HCT116 (cell line): ENCODE data around the gene AIDA. TPM values are rescaled to one million over a fixed set of nuclear protein-coding genes. Genes with fewer than 3 reads are reported as not detected.

ENCODE experiments used
- ATAC-seq: fragments of 200-7000 bp; cut with Tn5 transposase; 2 replicates; pipeline ENCODE4 v1.9.1; 2020; ENCODE audit warnings: mild to moderate bottlenecking, moderate library complexity
- BruUV-seq: library from RNA; stranded (reverse); fragments of 400-500 nt; replicated peaks from 2 replicates; lab custom pipeline; 2021; lab: Mats Ljungman, UMichigan
- CTCF ChIA-PET: fragments of 300-600 bp; sonication (Branson Sonifier 250); formaldehyde crosslinking; loops from one replicate; lab custom pipeline; 2021; ENCODE audit warnings: antibody characterized with exemption; lab: Charles Lee
- POLR2A ChIA-PET: fragments of 300-600, 350-600 bp; sonication (Branson Sonifier 250); formaldehyde crosslinking; loops from one replicate; lab custom pipeline; 2021; ENCODE audit warnings: antibody characterized with exemption; lab: Charles Lee
- RAD21 ChIA-PET, 2 experiments: fragments of 300-600 bp; sonication (Branson Sonifier 250); formaldehyde crosslinking; loops; one replicate each; lab custom pipeline; 2023; ENCODE audit warnings: low total read pairs in 2 of 2; ENCODE audit not compliant: uncharacterized antibody in 2 of 2, unreplicated experiment in 2 of 2, low non-redundant PET in 1 of 2; lab: Charles Lee
- DNase-seq: peaks from one replicate; pipeline ENCODE4 v3.0.0-alpha.2; 2010; ENCODE audit warnings: low read depth, low spot score
- H2AFZ ChIP-seq: fragments of 200-600 bp; shearing (Covaris generic), sonication (generic); 2 replicates; pipeline ENCODE4 v1.6.1; 2017; ENCODE audit warnings: low read depth, mixed run types, mixed read lengths, antibody characterized with exemption, low read length; ENCODE audit not compliant: poor library complexity, severe bottlenecking
- H3K27ac ChIP-seq: 2 replicates; pipeline ENCODE4 v1.5.1; 2012; ENCODE audit warnings: low read depth, low read length
- H3K27me3 ChIP-seq: fragments of 200-600 bp; sonication (generic); 2 replicates; pipeline ENCODE4 v1.6.1; 2016; ENCODE audit warnings: mixed run types, low read length, mixed read lengths; ENCODE audit not compliant: insufficient read depth
- H3K36me3 ChIP-seq, 2 experiments: fragments of 200-500 bp in 1 of 2; fragments of 200-600 bp in 1 of 2; sonication (Bioruptor generic) in 1 of 2; sonication (generic) in 1 of 2; 2 replicates each; pipeline versions ENCODE4 v1.5.1 to v1.6.1; 2014 to 2016; ENCODE audit warnings: low read length in 2 of 2, inconsistent platforms in 1 of 2, mixed read lengths in 1 of 2, mixed run types in 1 of 2; ENCODE audit not compliant: insufficient read depth in 2 of 2, control insufficient read depth in 1 of 2
- H3K4me1 ChIP-seq, 2 experiments: fragments of 200-600 bp in 1 of 2; sonication (generic) in 1 of 2; 2 replicates each; pipeline versions ENCODE4 v1.5.1 to v1.6.1; 2012 to 2017; ENCODE audit warnings: low read length in 2 of 2, inconsistent platforms in 1 of 2, mild to moderate bottlenecking in 1 of 2, mixed read lengths in 1 of 2, mixed run types in 1 of 2, moderate library complexity in 1 of 2; ENCODE audit not compliant: insufficient read depth in 2 of 2, control insufficient read depth in 1 of 2
- H3K4me2 ChIP-seq: fragments of 200-600 bp; sonication (generic); 2 replicates; pipeline ENCODE4 v1.6.1; 2017; ENCODE audit warnings: mixed run types, low read length, mixed read lengths
- H3K4me3 ChIP-seq, 2 experiments: fragments of 200-600 bp in 1 of 2; sonication (generic) in 1 of 2; replicated peaks in 1 of 2; 2 replicates each; pipeline ENCODE4 v1.5.1; 2011 to 2016; ENCODE audit warnings: low read length in 2 of 2, control low read depth in 1 of 2, low read depth in 1 of 2, mild to moderate bottlenecking in 1 of 2, mixed read lengths in 1 of 2, mixed run types in 1 of 2
- H3K79me2 ChIP-seq: fragments of 200-600 bp; sonication (generic); 2 replicates; pipeline ENCODE4 v1.6.1; 2017; ENCODE audit warnings: mild to moderate bottlenecking, mixed run types, low read length, moderate library complexity, mixed read lengths; ENCODE audit not compliant: insufficient read depth
- H3K9ac ChIP-seq: fragments of 200-600 bp; sonication (generic); 2 replicates; pipeline ENCODE4 v1.6.1; 2016; ENCODE audit warnings: low read length, mixed read lengths
- H3K9me2 ChIP-seq: fragments of 200-600 bp; sonication (generic), shearing (Covaris generic); 2 replicates; pipeline ENCODE4 v1.6.1; 2017; ENCODE audit warnings: mixed run types, mild to moderate bottlenecking, moderate library complexity; ENCODE audit not compliant: insufficient read depth
- H3K9me3 ChIP-seq, 2 experiments: fragments of 200-500 bp in 1 of 2; fragments of 200-600 bp in 1 of 2; sonication (Bioruptor generic) in 1 of 2; sonication (generic) in 1 of 2; 2 replicates each; pipeline ENCODE4 v1.6.1; 2014 to 2017; ENCODE audit warnings: low read length in 2 of 2, mixed read lengths in 2 of 2, inconsistent platforms in 1 of 2, low read depth in 1 of 2, mild to moderate bottlenecking in 1 of 2, mixed run types in 1 of 2, moderate library complexity in 1 of 2; ENCODE audit not compliant: control insufficient read depth in 1 of 2, insufficient read depth in 1 of 2
- H4K20me1 ChIP-seq: fragments of 200-600 bp; sonication (generic), shearing (Covaris generic); 2 replicates; pipeline ENCODE4 v1.6.1; 2017; ENCODE audit warnings: mixed run types, mild to moderate bottlenecking, moderate library complexity; ENCODE audit not compliant: insufficient read depth
- CBX3 ChIP-seq: IDR thresholded peaks from 2 replicates; pipeline ENCODE4 v1.6.1; 2012; ENCODE audit warnings: low read depth
- CEBPB ChIP-seq: IDR thresholded peaks from 2 replicates; pipeline ENCODE4 v1.6.1; 2012; ENCODE audit warnings: low read depth
- EGR1 ChIP-seq: IDR thresholded peaks from 2 replicates; pipeline ENCODE4 v1.6.1; 2012; ENCODE audit warnings: low read depth
- ELF1 ChIP-seq: IDR thresholded peaks from 2 replicates; pipeline ENCODE4 v1.6.1; 2012; ENCODE audit warnings: low read depth, borderline replicate concordance
- EZH2 ChIP-seq: fragments of 200-600 bp; sonication (generic); IDR thresholded peaks from 2 replicates; pipeline ENCODE4 v1.6.1; 2017; ENCODE audit warnings: antibody characterized with exemption, mixed run types
- EZH2phosphoT487 ChIP-seq: fragments of 200-600 bp; IDR thresholded peaks from 2 replicates; pipeline ENCODE4 v1.6.1; 2018; ENCODE audit warnings: antibody characterized with exemption, borderline replicate concordance
- FOSL1 ChIP-seq: IDR thresholded peaks from 2 replicates; pipeline ENCODE4 v1.6.1; 2012; ENCODE audit warnings: low read depth
- JUND ChIP-seq: IDR thresholded peaks from 2 replicates; pipeline ENCODE4 v1.6.1; 2012
- POLR2A ChIP-seq: IDR thresholded peaks from 2 replicates; pipeline ENCODE4 v1.7.0; 2011; ENCODE audit warnings: borderline replicate concordance; ENCODE audit not compliant: insufficient read depth, insufficient read length; ENCODE audit errors: extremely low read depth
- SIN3A ChIP-seq: IDR thresholded peaks from 2 replicates; pipeline ENCODE4 v1.6.1; 2012; ENCODE audit warnings: low read depth
- SP1 ChIP-seq: IDR thresholded peaks from 2 replicates; pipeline ENCODE4 v1.6.1; 2012; ENCODE audit warnings: low read depth
- SRF ChIP-seq: IDR thresholded peaks from 2 replicates; pipeline ENCODE4 v1.6.1; 2012; ENCODE audit warnings: low read depth
- TCF7L2 ChIP-seq: IDR thresholded peaks from 2 replicates; pipeline ENCODE4 v1.7.0; 2011; ENCODE audit warnings: borderline replicate concordance, inconsistent platforms; ENCODE audit not compliant: insufficient read depth, insufficient read length; ENCODE audit errors: extremely low read depth
- YY1 ChIP-seq: IDR thresholded peaks from 2 replicates; pipeline ENCODE4 v1.6.1; 2011; ENCODE audit warnings: low read length, low read depth, moderate library complexity, mild to moderate bottlenecking; ENCODE audit not compliant: insufficient replicate concordance; ENCODE audit errors: extremely low read depth
- ZFX ChIP-seq: fragments of 450-650 bp; IDR thresholded peaks from 2 replicates; pipeline ENCODE4 v1.6.1; 2017
- ZNF274 ChIP-seq: fragments of 200-500 bp; sonication (Bioruptor generic); IDR thresholded peaks from 2 replicates; pipeline ENCODE4 v1.6.1; 2014; ENCODE audit warnings: mild to moderate bottlenecking, low read depth, low read length, inconsistent platforms
- intact Hi-C: fragments of 100-400 bp; cut with micrococcal nuclease; formaldehyde crosslinking; loops from 2 replicates; pipeline ENCODE4 v1.10.0; 2022
- total RNA-seq: library from RNA; stranded (reverse); gene quantifications from one replicate; pipeline ENCODE4 v1.2.1, GENCODE V29; 2021; ENCODE audit not compliant: unreplicated experiment
- TF ChIP-seq, protein P1 (sequence below): IDR thresholded peaks from 2 replicates; pipeline ENCODE4 v1.6.1; 2011; ENCODE audit warnings: mild to moderate bottlenecking, low read length, moderate library complexity; ENCODE audit not compliant: insufficient replicate concordance; ENCODE audit errors: extremely low read depth
- TF ChIP-seq, protein P2 (sequence below): IDR thresholded peaks from 2 replicates; pipeline ENCODE4 v1.6.1; 2012; ENCODE audit warnings: low read depth
- TF ChIP-seq, protein P3 (sequence below), 3 experiments: fragments of 200-600 bp in 1 of 3; sonication (generic) in 1 of 3; IDR thresholded peaks in 2 of 3; conservative IDR thresholded peaks in 1 of 3; 2 replicates each; pipeline ENCODE4 v1.5.1; 2012 to 2017; ENCODE audit warnings: low read depth in 2 of 3, low read length in 2 of 3, antibody characterized with exemption in 1 of 3, borderline replicate concordance in 1 of 3, control low read depth in 1 of 3, mild to moderate bottlenecking in 1 of 3, mixed read lengths in 1 of 3, mixed run types in 1 of 3, moderate library complexity in 1 of 3; ENCODE audit not compliant: insufficient read depth in 1 of 3
- TF ChIP-seq, protein P4 (sequence below): IDR thresholded peaks from 2 replicates; pipeline ENCODE4 v1.6.1; 2012

Gene AIDA
- total RNA-seq, 1 experiment from 2014 or later, result 53.2 TPM

DNA sequence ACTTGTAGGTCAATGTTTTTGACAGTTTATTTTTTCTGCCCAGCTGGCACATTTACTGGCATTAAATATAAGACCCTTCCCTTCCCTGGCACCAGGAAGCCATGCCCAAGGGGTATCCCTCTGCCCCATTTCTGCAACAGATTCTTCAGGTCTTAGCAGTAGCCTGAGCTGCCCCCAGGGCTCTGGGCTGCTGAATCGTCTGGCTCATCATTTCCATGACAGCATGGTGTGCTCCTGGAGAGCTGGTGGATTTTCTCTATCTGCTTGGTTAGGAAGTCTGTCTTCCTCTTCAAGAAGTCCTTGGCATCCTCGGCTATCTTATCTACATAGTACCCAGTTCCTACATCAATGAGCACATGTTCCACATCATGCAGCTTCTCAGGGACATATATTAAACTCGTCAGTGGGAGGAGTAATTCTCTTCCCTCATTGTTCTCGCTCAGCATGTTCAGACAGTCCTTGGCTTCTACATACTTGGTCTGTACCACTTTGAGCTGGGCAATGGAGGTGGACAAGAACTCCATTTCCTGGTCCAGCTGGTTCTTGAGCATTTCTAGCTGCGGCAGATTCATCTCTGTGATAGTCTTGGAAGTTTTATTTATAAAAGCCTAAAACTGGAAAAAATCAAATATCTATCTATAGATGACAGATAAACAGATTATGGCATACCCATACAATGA, 70.9 kb downstream of the AIDA start:
- Histone ChIP-seq H4K20me1 (no peaks in the 10 kb centered on the region), H3K4me1 (peaks cover 2 to 13% of the 10 kb centered on the region in 2 experiments; a peak in 2 of 4 replicates), H2AFZ (no peak overlapping the region), H3K36me3 (peaks cover 0 to 7% of the 10 kb centered on the region in 2 experiments; a peak in 1 of 4 replicates), H3K4me3 (no peak overlapping the region), H3K9me2 (no peaks in the 10 kb centered on the region)
- no peak for DNase-seq
- CTCF ChIA-PET, result interaction anchor here (1.3 kb wide), 1 partner anchor 176 kb away, joined by 3 read pairs; no protein-coding TSS in a partner anchor
- RAD21 ChIA-PET, result no interaction called here
- ATAC-seq, result no peak
- intact Hi-C loops, result loop anchor here (5.0 kb wide), 1 partner anchor 71 kb away; the partner anchor contains the start of genes AIDA and BROX
- BruUV-seq, result no TSS peak
- TF ChIP-seq ZFX (no peak), EZH2phosphoT487 (no peak), TCF7L2 (no peak), FOSL1 (no peak), EGR1 (no peak), SIN3A (no peak), ELF1 (no peak), CEBPB (no peak), CBX3 (no peak), SP1 (no peak), YY1 (no peak), POLR2A (no peak), ZNF274 (no peak), EZH2 (no peak), SRF (no peak), JUND (no peak)
- TF ChIP-seq, protein P1, sequence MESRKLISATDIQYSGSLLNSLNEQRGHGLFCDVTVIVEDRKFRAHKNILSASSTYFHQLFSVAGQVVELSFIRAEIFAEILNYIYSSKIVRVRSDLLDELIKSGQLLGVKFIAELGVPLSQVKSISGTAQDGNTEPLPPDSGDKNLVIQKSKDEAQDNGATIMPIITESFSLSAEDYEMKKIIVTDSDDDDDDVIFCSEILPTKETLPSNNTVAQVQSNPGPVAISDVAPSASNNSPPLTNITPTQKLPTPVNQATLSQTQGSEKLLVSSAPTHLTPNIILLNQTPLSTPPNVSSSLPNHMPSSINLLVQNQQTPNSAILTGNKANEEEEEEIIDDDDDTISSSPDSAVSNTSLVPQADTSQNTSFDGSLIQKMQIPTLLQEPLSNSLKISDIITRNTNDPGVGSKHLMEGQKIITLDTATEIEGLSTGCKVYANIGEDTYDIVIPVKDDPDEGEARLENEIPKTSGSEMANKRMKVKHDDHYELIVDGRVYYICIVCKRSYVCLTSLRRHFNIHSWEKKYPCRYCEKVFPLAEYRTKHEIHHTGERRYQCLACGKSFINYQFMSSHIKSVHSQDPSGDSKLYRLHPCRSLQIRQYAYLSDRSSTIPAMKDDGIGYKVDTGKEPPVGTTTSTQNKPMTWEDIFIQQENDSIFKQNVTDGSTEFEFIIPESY, result no peak
- TF ChIP-seq, protein P2, sequence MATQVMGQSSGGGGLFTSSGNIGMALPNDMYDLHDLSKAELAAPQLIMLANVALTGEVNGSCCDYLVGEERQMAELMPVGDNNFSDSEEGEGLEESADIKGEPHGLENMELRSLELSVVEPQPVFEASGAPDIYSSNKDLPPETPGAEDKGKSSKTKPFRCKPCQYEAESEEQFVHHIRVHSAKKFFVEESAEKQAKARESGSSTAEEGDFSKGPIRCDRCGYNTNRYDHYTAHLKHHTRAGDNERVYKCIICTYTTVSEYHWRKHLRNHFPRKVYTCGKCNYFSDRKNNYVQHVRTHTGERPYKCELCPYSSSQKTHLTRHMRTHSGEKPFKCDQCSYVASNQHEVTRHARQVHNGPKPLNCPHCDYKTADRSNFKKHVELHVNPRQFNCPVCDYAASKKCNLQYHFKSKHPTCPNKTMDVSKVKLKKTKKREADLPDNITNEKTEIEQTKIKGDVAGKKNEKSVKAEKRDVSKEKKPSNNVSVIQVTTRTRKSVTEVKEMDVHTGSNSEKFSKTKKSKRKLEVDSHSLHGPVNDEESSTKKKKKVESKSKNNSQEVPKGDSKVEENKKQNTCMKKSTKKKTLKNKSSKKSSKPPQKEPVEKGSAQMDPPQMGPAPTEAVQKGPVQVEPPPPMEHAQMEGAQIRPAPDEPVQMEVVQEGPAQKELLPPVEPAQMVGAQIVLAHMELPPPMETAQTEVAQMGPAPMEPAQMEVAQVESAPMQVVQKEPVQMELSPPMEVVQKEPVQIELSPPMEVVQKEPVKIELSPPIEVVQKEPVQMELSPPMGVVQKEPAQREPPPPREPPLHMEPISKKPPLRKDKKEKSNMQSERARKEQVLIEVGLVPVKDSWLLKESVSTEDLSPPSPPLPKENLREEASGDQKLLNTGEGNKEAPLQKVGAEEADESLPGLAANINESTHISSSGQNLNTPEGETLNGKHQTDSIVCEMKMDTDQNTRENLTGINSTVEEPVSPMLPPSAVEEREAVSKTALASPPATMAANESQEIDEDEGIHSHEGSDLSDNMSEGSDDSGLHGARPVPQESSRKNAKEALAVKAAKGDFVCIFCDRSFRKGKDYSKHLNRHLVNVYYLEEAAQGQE, result no peak
- TF ChIP-seq, protein P3, sequence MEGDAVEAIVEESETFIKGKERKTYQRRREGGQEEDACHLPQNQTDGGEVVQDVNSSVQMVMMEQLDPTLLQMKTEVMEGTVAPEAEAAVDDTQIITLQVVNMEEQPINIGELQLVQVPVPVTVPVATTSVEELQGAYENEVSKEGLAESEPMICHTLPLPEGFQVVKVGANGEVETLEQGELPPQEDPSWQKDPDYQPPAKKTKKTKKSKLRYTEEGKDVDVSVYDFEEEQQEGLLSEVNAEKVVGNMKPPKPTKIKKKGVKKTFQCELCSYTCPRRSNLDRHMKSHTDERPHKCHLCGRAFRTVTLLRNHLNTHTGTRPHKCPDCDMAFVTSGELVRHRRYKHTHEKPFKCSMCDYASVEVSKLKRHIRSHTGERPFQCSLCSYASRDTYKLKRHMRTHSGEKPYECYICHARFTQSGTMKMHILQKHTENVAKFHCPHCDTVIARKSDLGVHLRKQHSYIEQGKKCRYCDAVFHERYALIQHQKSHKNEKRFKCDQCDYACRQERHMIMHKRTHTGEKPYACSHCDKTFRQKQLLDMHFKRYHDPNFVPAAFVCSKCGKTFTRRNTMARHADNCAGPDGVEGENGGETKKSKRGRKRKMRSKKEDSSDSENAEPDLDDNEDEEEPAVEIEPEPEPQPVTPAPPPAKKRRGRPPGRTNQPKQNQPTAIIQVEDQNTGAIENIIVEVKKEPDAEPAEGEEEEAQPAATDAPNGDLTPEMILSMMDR (IDR thresholded peaks at IDR 0.05 in 2 of 3, conservative IDR thresholded peaks at IDR 0.05 in 1 of 3; ENCODE audit: borderline replicate concordance in 1 of 3, insufficient read depth in 1 of 3, low read depth in 2 of 3, low read length in 2 of 3), result no peak
- TF ChIP-seq, protein P4, sequence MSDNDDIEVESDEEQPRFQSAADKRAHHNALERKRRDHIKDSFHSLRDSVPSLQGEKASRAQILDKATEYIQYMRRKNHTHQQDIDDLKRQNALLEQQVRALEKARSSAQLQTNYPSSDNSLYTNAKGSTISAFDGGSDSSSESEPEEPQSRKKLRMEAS, result no peak
- TF ChIP-seq, all 23 proteins: peak for 0
- Histone ChIP-seq H3K27ac (no peak overlapping the region), H3K79me2 (peaks cover 14% of the 10 kb centered on the region), H3K4me2 (no peak overlapping the region), H3K9me3 (no peaks in the 10 kb centered on the region), H3K27me3 (no peaks in the 10 kb centered on the region), H3K9ac (no peak overlapping the region)
- POLR2A ChIA-PET, result no interaction called here
